K562 (cell line): ENCODE measurements around the gene USP28. TPM values are rescaled to one million over a fixed set of nuclear protein-coding genes. Genes with fewer than 3 reads are reported as not detected.

Experiments used
- ATF7 ChIP-seq: fragments of 450-650 bp; IDR thresholded peaks from 2 replicates; pipeline ENCODE4 v1.7.1; 2014; ENCODE audit warnings: mild to moderate bottlenecking, moderate library complexity
- DIDO1 ChIP-seq: fragments of 450-650 bp; IDR thresholded peaks from 2 replicates; pipeline ENCODE4 v1.6.1; 2016; ENCODE audit warnings: low read depth, missing biosample characterization, missing genetic modification characterization
- ERF ChIP-seq: fragments of 450-650 bp; formaldehyde crosslinking; IDR thresholded peaks from 2 replicates; pipeline ENCODE4 v1.4.0; 2020; ENCODE audit warnings: mild to moderate bottlenecking, mixed read lengths
- GABPB2 ChIP-seq: fragments of 250-450 bp; sonication (Bioruptor Pico); conservative IDR thresholded peaks from 2 replicates; pipeline ENCODE4 v1.5.1; 2021; ENCODE audit warnings: mild to moderate bottlenecking
- HBP1 ChIP-seq: fragments of 450-650 bp; formaldehyde crosslinking; IDR thresholded peaks from 2 replicates; pipeline ENCODE4 v1.4.0; 2022; ENCODE audit warnings: missing genetic modification characterization
- JUND ChIP-seq, 2 experiments: IDR thresholded peaks; 2 replicates in 1 of 2; 3 replicates in 1 of 2; pipeline ENCODE4 v1.6.1; 2011; ENCODE audit warnings: borderline replicate concordance in 2 of 2, low read depth in 2 of 2, low read length in 2 of 2, improper control_type of control experiment in 1 of 2, missing biosample characterization in 1 of 2, missing genetic modification characterization in 1 of 2, missing genetic modification reagents in 1 of 2
- MAFK ChIP-seq: IDR thresholded peaks from 2 replicates; pipeline ENCODE4 v1.6.1; 2011; ENCODE audit warnings: low read length, improper control_type of control experiment
- NONO ChIP-seq, 2 experiments: fragments of 200-400 bp in 1 of 2; fragments of 450-650 bp in 1 of 2; formaldehyde crosslinking in 1 of 2; IDR thresholded peaks; 2 replicates each; pipeline ENCODE4 v1.6.1; 2017; ENCODE audit warnings: low read depth in 2 of 2, mild to moderate bottlenecking in 2 of 2, moderate library complexity in 2 of 2, low read length in 1 of 2
- NR3C1 ChIP-seq: sonication (generic); formaldehyde crosslinking; IDR thresholded peaks from 2 replicates; pipeline ENCODE4 v1.8.1; 2022; ENCODE audit warnings: missing genetic modification reagents
- SLC30A9 ChIP-seq: fragments of 250-450 bp; sonication (Bioruptor Pico); IDR thresholded peaks from 2 replicates; pipeline ENCODE4 v1.8.0; 2022; ENCODE audit warnings: mild to moderate bottlenecking, moderate library complexity
- SPI1 ChIP-seq: IDR thresholded peaks from 2 replicates; pipeline ENCODE4 v1.6.1; 2011; ENCODE audit warnings: low read depth, low read length, control low read depth, borderline replicate concordance
- TAF7 ChIP-seq: fragments of 450-650 bp; IDR thresholded peaks from 2 replicates; pipeline ENCODE4 v1.6.1; 2016; ENCODE audit warnings: missing genetic modification characterization, missing compliant biosample characterization
- VEZF1 ChIP-seq: fragments of 200-800 bp; sonication (Bioruptor generic); IDR thresholded peaks from 2 replicates; pipeline ENCODE4 v1.6.1; 2017; ENCODE audit warnings: missing genetic modification characterization, missing compliant biosample characterization
- YBX1 ChIP-seq: fragments of 450-650 bp; IDR thresholded peaks from 2 replicates; pipeline ENCODE4 v1.7.1; 2016; ENCODE audit warnings: mild to moderate bottlenecking
- ZBTB26 ChIP-seq: fragments of 450-650 bp; formaldehyde crosslinking; IDR thresholded peaks from 2 replicates; pipeline ENCODE4 v1.4.0; 2022; ENCODE audit warnings: missing genetic modification characterization
- ZNF239 ChIP-seq: fragments of 250-450 bp; sonication (Bioruptor Pico); IDR thresholded peaks from 2 replicates; pipeline ENCODE4 v1.4.0; 2020; ENCODE audit warnings: mild to moderate bottlenecking
- ZNF609 ChIP-seq: sonication (generic); formaldehyde crosslinking; IDR thresholded peaks from 2 replicates; pipeline ENCODE4 v1.8.1; 2023; ENCODE audit warnings: missing genetic modification reagents, mild to moderate bottlenecking, borderline replicate concordance
- ZNF76 ChIP-seq: fragments of 250-450 bp; sonication (Bioruptor Pico); IDR thresholded peaks from 2 replicates; pipeline ENCODE4 v1.4.0; 2020; ENCODE audit warnings: mild to moderate bottlenecking, moderate library complexity, borderline replicate concordance
- ZSCAN29 ChIP-seq: fragments of 450-650 bp; IDR thresholded peaks from 2 replicates; pipeline ENCODE4 v1.6.1; 2017
- polyA plus RNA-seq, 8 experiments: library from polyadenylated mRNA; depleted of rRNA in 4 of 8; stranded (reverse) in 5 of 8; unstranded in 3 of 8; fragments of >200 nt; fragmentation: Nextera tagmentation in 2 of 8; fragmentation: Illumina TruSeq in 1 of 8; extraction: Ambion mirVana in 2 of 8; extraction: Trizol in 1 of 8; gene quantifications; 2 replicates each; pipeline versions ENCODE4 v1.2.1 to v1.2.3, GENCODE V29; 2011 to 2014; ENCODE audit warnings: inconsistent platforms in 1 of 8, missing spikeins in 1 of 8
- total RNA-seq, 7 experiments: library from RNA; depleted of rRNA in 6 of 7; stranded (reverse); fragments of >200 nt in 6 of 7; fragmentation: Illumina TruSeq in 2 of 7; extraction: Trizol in 2 of 7; gene quantifications; 2 replicates each; pipeline versions ENCODE4 v1.2.1 to v1.2.3, GENCODE V29; 2011 to 2021; ENCODE audit warnings: low replicate concordance in 1 of 7

The USP28 gene
- total and polyA plus RNA-seq, 9 of the 15 experiments (the other 6 are each of a cell fraction or from before 2014, with no cell fraction given) = 3.7 to 42.7 (median 20.3) TPM

GRCh38 chr11:113773416-113774173, 101.8 kb downstream of the USP28 start, which contains the start of gene ZW10 (continued):
- TF ChIP-seq ZNF609 (CRISPR knock-in tag) = no peak
- no peak for TF ChIP-seq SPI1
- no peak for TF ChIP-seq YBX1
- TF ChIP-seq SLC30A9 = no peak
- peak; percentile 73; the same call in 1 of the 2 replicates for TF ChIP-seq DIDO1
- TF ChIP-seq ZSCAN29 = no peak
- TF ChIP-seq HBP1 = peak; percentile 64; the same call in 1 of the 2 replicates
- no peak for TF ChIP-seq VEZF1 (CRISPR knock-in tag)
- no peak for TF ChIP-seq MAFK
- no peak for TF ChIP-seq JUND (IDR thresholded peaks at IDR 0.05; ENCODE audit: borderline replicate concordance, low read depth, low read length)
- peak; percentile 65; the same call in 2 of the 3 replicates for TF ChIP-seq JUND (tag; IDR thresholded peaks at IDR 0.05; ENCODE audit: borderline replicate concordance, low read depth, low read length)
- no peak for TF ChIP-seq ZNF76
- no peak for TF ChIP-seq ERF (CRISPR knock-in tag)
- 0 out of 2 replicates have a peak, but pooled peaks have one; percentile 39 for TF ChIP-seq ZBTB26
- peak; percentile 91 for TF ChIP-seq ATF7
- TF ChIP-seq NONO (IDR thresholded peaks at IDR 0.05; ENCODE audit: low read depth in 2 of 2, low read length in 1 of 2) = no peak
- TF ChIP-seq GABPB2 (CRISPR knock-in tag) = no peak
- no peak for TF ChIP-seq NR3C1
- TF ChIP-seq ZNF239 (CRISPR knock-in tag) = no peak
- peak; percentile 29; the same call in 1 of the 2 replicates for TF ChIP-seq TAF7 (tag)
